ENCODE data around the gene AADACL3.
"Not testable (repeated sequence)": the region's sequence is repeated elsewhere in the genome, so short reads cannot be mapped to it uniquely, and the experiment has no call there.

The AADACL3 gene

GRCh38 chr1:12696658-12697057 is 19.3 kb upstream of the AADACL3 start:
- no peak overlapping the region for H3K4me3 ChIP-seq (ENCODE audit: extremely low read depth, insufficient read depth, low read length, poor library complexity, severe bottlenecking)
- H3K9me3 ChIP-seq (ENCODE audit: control insufficient read depth, low read length): no peaks in the 10 kb centered on the region
- H3K4me1 ChIP-seq (ENCODE audit: control insufficient read depth, insufficient read depth, low read length, poor library complexity, severe bottlenecking): no peaks in the 10 kb centered on the region
- 95 to 100% methylated on average over 1 to 2 of the region's 3 CpGs for WGBS, 2 experiments (ENCODE audit: insufficient coverage in 2 of 2)
- H3K36me3 ChIP-seq (ENCODE audit: control insufficient read depth, insufficient read depth, low read length): no peaks in the 10 kb centered on the region
- H3K27ac ChIP-seq (ENCODE audit: low read depth, low read length, severe bottlenecking): no peak overlapping the region

DNA sequence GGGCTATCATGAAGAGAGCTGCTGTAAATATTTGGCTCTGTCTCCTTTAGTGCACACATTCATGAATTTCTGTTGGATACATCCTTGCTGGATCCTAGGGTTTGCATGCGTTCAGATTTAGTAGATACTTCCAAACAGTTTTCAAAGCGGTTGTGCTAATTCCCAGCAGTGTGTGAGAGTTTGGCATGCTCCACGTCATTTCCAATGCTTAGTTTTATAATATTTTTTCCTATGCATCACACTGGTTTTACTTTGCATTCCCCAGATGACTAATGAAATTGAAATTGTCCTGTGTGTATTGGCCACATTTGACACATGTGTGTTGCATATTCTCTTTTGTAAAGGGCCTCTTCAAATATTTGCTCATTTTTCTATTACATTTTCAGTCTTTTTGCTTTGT is 18.5 kb upstream of the AADACL3 start:
- H3K27ac ChIP-seq (ENCODE audit: low read depth, low read length, severe bottlenecking): no peak overlapping the region
- H3K4me1 ChIP-seq (ENCODE audit: control insufficient read depth, insufficient read depth, low read length, poor library complexity, severe bottlenecking): no peaks in the 10 kb centered on the region
- 76 to 100% methylated on average over 1 to 3 of the region's 3 CpGs for WGBS, 2 experiments (ENCODE audit: insufficient coverage in 2 of 2)
- no peaks in the 10 kb centered on the region for H3K36me3 ChIP-seq (ENCODE audit: control insufficient read depth, insufficient read depth, low read length)
- H3K4me3 ChIP-seq (ENCODE audit: extremely low read depth, insufficient read depth, low read length, poor library complexity, severe bottlenecking): no peak overlapping the region
- H3K9me3 ChIP-seq (ENCODE audit: control insufficient read depth, low read length): no peaks in the 10 kb centered on the region

- 85 to 93% methylated on average over 4 to 5 of the region's 6 CpGs for WGBS, 2 experiments (ENCODE audit: insufficient coverage in 2 of 2)
- Histone ChIP-seq H3K4me1 (ENCODE audit: control insufficient read depth, insufficient read depth, low read length, poor library complexity, severe bottlenecking) (no peaks in the 10 kb centered on the region), H3K36me3 (ENCODE audit: control insufficient read depth, insufficient read depth, low read length) (no peaks in the 10 kb centered on the region), H3K27ac (ENCODE audit: low read depth, low read length, severe bottlenecking) (no peak overlapping the region), H3K9me3 (ENCODE audit: control insufficient read depth, low read length) (peaks cover 9% of the 10 kb centered on the region), H3K4me3 (ENCODE audit: extremely low read depth, insufficient read depth, low read length, poor library complexity, severe bottlenecking) (no peak overlapping the region)
Observed at GRCh38 chr1:12703821-12704451, 12.0 kb upstream of the AADACL3 start.

- Histone ChIP-seq H3K27ac (ENCODE audit: low read depth, low read length, severe bottlenecking) (no peak overlapping the region), H3K4me1 (ENCODE audit: control insufficient read depth, insufficient read depth, low read length, poor library complexity, severe bottlenecking) (no peaks in the 10 kb centered on the region), H3K9me3 (ENCODE audit: control insufficient read depth, low read length) (peaks cover 9% of the 10 kb centered on the region), H3K4me3 (ENCODE audit: extremely low read depth, insufficient read depth, low read length, poor library complexity, severe bottlenecking) (no peak overlapping the region), H3K36me3 (ENCODE audit: control insufficient read depth, insufficient read depth, low read length) (no peaks in the 10 kb centered on the region)
- WGBS, 2 experiments (ENCODE audit: insufficient coverage in 2 of 2): 80 to 88% methylated on average over 1 to 3 of the region's 3 CpGs
Observed at GRCh38 chr1:12706061-12706460, 9.8 kb upstream of the AADACL3 start.

DNA sequence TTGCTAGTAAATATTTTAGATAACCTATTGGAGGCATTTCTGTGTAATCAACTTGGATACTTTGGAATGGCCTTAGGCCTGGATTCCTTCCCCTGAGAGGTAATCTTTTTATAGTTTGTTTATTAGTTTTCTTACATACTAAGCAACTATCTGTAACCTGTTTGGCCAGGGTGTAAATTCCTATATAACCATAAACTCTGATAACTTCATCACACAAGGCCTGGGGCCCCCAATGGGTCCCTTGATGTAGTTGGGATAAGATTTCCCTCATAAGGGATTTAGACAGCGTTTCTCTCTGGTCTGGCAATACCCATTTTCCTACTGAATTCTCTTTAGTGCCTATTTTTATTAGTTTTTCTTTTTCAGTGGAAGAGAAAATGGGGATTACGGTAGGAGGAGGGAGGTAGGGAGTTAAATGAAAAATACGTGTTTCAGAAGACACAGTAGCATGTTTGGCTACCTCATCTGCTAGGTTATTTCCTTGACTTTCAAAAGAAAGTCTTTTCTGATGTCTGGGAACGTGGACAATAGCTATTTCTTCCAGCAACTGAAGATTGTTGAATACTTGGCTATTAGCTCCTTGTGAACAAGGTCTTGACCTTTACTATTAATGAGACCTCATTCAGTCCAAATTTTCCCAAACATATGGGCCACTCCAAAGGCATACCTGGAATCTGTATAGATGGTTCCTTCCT is 7.4 kb upstream of the AADACL3 start:
- Histone ChIP-seq H3K4me3 (ENCODE audit: extremely low read depth, insufficient read depth, low read length, poor library complexity, severe bottlenecking) (no peak overlapping the region), H3K36me3 (ENCODE audit: control insufficient read depth, insufficient read depth, low read length) (no peaks in the 10 kb centered on the region), H3K27ac (ENCODE audit: low read depth, low read length, severe bottlenecking) (no peak overlapping the region), H3K4me1 (ENCODE audit: control insufficient read depth, insufficient read depth, low read length, poor library complexity, severe bottlenecking) (peaks cover 11% of the 10 kb centered on the region), H3K9me3 (ENCODE audit: control insufficient read depth, low read length) (peaks cover 6% of the 10 kb centered on the region)
- 79 to 86% methylated on average over 2 to 3 of the region's 4 CpGs for WGBS, 2 experiments (ENCODE audit: insufficient coverage in 2 of 2)

GRCh38 chr1:12709091-12709491 is 6.8 kb upstream of the AADACL3 start:
- Histone ChIP-seq H3K4me3 (ENCODE audit: extremely low read depth, insufficient read depth, low read length, poor library complexity, severe bottlenecking) (no peak overlapping the region), H3K27ac (ENCODE audit: low read depth, low read length, severe bottlenecking) (no peak overlapping the region), H3K9me3 (ENCODE audit: control insufficient read depth, low read length) (peaks cover 6% of the 10 kb centered on the region), H3K4me1 (ENCODE audit: control insufficient read depth, insufficient read depth, low read length, poor library complexity, severe bottlenecking) (peaks cover 11% of the 10 kb centered on the region), H3K36me3 (ENCODE audit: control insufficient read depth, insufficient read depth, low read length) (no peaks in the 10 kb centered on the region)
- 73% methylated on average over 1 of the region's 1 CpG; no CpG with 5 or more reads in 1 of the 2 experiments for WGBS, 2 experiments (ENCODE audit: insufficient coverage in 2 of 2)

DNA sequence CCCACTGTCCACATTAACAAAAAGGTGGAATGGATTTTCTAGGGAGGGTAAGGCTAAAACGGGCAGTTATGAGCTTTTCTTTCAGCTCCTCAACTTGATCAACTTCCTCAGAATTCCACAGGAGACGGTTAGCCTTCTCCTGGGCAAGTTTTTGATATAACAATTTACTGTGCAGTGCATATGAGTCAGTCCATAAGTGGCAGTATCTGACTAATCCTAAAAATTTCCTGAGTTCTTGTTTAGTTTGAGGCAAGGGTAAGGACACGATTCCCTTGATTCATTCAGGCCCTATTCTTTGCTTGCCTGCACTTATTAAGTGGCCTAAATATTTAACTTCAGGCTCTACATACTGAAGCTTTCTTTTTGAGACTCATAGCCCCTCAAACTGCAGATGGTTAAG is 6.2 kb upstream of the AADACL3 start:
- no peak overlapping the region for H3K4me3 ChIP-seq (ENCODE audit: extremely low read depth, insufficient read depth, low read length, poor library complexity, severe bottlenecking)
- H3K27ac ChIP-seq (ENCODE audit: low read depth, low read length, severe bottlenecking): no peak overlapping the region
- WGBS, 2 experiments (ENCODE audit: insufficient coverage in 2 of 2): 83% methylated on average over 1 of the region's 3 CpGs; no CpG with 5 or more reads in 1 of the 2 experiments
- H3K36me3 ChIP-seq (ENCODE audit: control insufficient read depth, insufficient read depth, low read length): no peaks in the 10 kb centered on the region
- peaks cover 11% of the 10 kb centered on the region for H3K4me1 ChIP-seq (ENCODE audit: control insufficient read depth, insufficient read depth, low read length, poor library complexity, severe bottlenecking)
- H3K9me3 ChIP-seq (ENCODE audit: control insufficient read depth, low read length): peaks cover 6% of the 10 kb centered on the region

DNA sequence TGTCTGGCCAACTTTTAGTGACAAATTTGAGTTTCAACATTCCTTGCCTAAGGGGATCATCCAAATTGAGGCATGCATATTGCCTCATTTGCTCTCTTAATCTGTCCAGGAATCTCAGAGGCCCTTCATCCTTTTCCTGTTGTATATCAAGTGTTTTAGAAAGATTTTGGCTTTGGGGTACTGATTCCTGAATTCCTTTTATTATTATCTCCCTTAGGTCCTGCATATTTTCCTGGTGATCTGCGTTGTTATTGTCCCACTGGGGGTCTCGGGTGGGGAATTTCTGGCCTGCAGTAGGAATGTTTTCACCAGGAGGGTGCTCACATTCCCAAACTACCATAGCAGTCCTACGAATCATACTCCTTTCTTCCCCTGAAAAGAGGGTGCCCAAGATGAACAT is 4.4 kb upstream of the AADACL3 start:
- H3K4me1 ChIP-seq (ENCODE audit: control insufficient read depth, insufficient read depth, low read length, poor library complexity, severe bottlenecking): peaks cover 11% of the 10 kb centered on the region
- peaks cover under 1% of the 10 kb centered on the region for H3K9me3 ChIP-seq (ENCODE audit: control insufficient read depth, low read length)
- no peak overlapping the region for H3K4me3 ChIP-seq (ENCODE audit: extremely low read depth, insufficient read depth, low read length, poor library complexity, severe bottlenecking)
- H3K36me3 ChIP-seq (ENCODE audit: control insufficient read depth, insufficient read depth, low read length): no peaks in the 10 kb centered on the region
- H3K27ac ChIP-seq (ENCODE audit: low read depth, low read length, severe bottlenecking): peak overlapping the region; percentile 36
- no CpG with 5 or more reads among the region's 3 CpGs for WGBS, 2 experiments (ENCODE audit: insufficient coverage in 2 of 2)

DNA sequence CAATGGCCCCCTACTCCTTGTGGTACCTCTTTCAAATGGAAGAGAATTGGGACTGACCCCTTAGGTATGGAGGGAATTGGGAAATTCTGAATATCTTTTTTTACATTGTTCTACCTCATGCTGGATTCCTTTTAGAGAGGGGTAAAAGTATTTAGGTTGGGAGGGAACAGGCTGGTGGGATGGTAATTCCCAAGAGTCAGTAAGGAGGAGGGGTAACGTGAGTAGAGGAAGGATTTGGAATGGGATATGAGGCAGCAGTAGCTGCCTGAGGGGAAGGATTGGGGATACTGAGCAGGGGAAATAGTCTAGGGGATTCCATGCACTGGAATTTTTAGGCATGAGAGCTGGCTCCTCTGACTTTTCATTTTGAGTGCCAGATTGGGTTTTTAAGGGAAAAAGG is 3.8 kb upstream of the AADACL3 start:
- Histone ChIP-seq H3K27ac (ENCODE audit: low read depth, low read length, severe bottlenecking) (peak overlapping the region; percentile 36), H3K4me3 (ENCODE audit: extremely low read depth, insufficient read depth, low read length, poor library complexity, severe bottlenecking) (no peak overlapping the region), H3K4me1 (ENCODE audit: control insufficient read depth, insufficient read depth, low read length, poor library complexity, severe bottlenecking) (peaks cover 11% of the 10 kb centered on the region), H3K9me3 (ENCODE audit: control insufficient read depth, low read length) (no peaks in the 10 kb centered on the region), H3K36me3 (ENCODE audit: control insufficient read depth, insufficient read depth, low read length) (no peaks in the 10 kb centered on the region)
- WGBS, 2 experiments (ENCODE audit: insufficient coverage in 2 of 2): 71 to 75% methylated on average over 1 of the region's 1 CpG

GRCh38 chr1:12712929-12713328 is 3.0 kb upstream of the AADACL3 start:
- peaks cover 11% of the 10 kb centered on the region for H3K4me1 ChIP-seq (ENCODE audit: control insufficient read depth, insufficient read depth, low read length, poor library complexity, severe bottlenecking)
- no peak overlapping the region for H3K27ac ChIP-seq (ENCODE audit: low read depth, low read length, severe bottlenecking)
- H3K36me3 ChIP-seq (ENCODE audit: control insufficient read depth, insufficient read depth, low read length): no peaks in the 10 kb centered on the region
- 83 to 87% methylated on average over 5 to 7 of the region's 8 CpGs for WGBS, 2 experiments (ENCODE audit: insufficient coverage in 2 of 2)
- H3K9me3 ChIP-seq (ENCODE audit: control insufficient read depth, low read length): no peaks in the 10 kb centered on the region
- H3K4me3 ChIP-seq (ENCODE audit: extremely low read depth, insufficient read depth, low read length, poor library complexity, severe bottlenecking): no peak overlapping the region

- not testable (repeated sequence) for H3K36me3 ChIP-seq (ENCODE audit: control insufficient read depth, insufficient read depth, low read length); H3K27ac ChIP-seq (ENCODE audit: low read depth, low read length, severe bottlenecking)
Observed at GRCh38 chr1:12713651-12714050, 2.3 kb upstream of the AADACL3 start.

More at GRCh38 chr1:12713651-12714050, 2.3 kb upstream of the AADACL3 start:
- H3K9me3 ChIP-seq (ENCODE audit: control insufficient read depth, low read length); H3K4me3 ChIP-seq (ENCODE audit: extremely low read depth, insufficient read depth, low read length, poor library complexity, severe bottlenecking): not testable (repeated sequence)
- H3K4me1 ChIP-seq (ENCODE audit: control insufficient read depth, insufficient read depth, low read length, poor library complexity, severe bottlenecking): peaks cover 11% of the 10 kb centered on the region
- 68 to 87% methylated on average over 2 to 4 of the region's 5 CpGs for WGBS, 2 experiments (ENCODE audit: insufficient coverage in 2 of 2)
